Nephron progenitor cell (in vitro differentiated cells): Measurements from ENCODE around the gene ZNF569.
"Not testable (repeated sequence)": the region's sequence is repeated elsewhere in the genome, so short reads cannot be mapped to it uniquely, and the experiment has no call there.

Experiments
- DNase-seq: peaks from one replicate; pipeline ENCODE4 v3.0.0; 2021
- H3K27ac Mint-ChIP-seq: 2 replicates; pipeline ENCODE4 v1.8.0; 2021; ENCODE audit warnings: mild to moderate bottlenecking, moderate library complexity, mixed read lengths
- H3K27me3 Mint-ChIP-seq: 2 replicates; pipeline ENCODE4 v1.8.0; 2021; ENCODE audit warnings: mild to moderate bottlenecking, low read depth, mixed read lengths; ENCODE audit not compliant: poor library complexity
- H3K36me3 Mint-ChIP-seq: 2 replicates; pipeline ENCODE4 v1.8.0; 2021; ENCODE audit warnings: low read depth, mixed read lengths
- H3K4me1 Mint-ChIP-seq: 2 replicates; pipeline ENCODE4 v1.8.0; 2021; ENCODE audit warnings: mixed read lengths
- H3K4me3 Mint-ChIP-seq: 2 replicates; pipeline ENCODE4 v1.8.0; 2021; ENCODE audit warnings: mild to moderate bottlenecking, moderate library complexity, mixed read lengths
- H3K9me3 Mint-ChIP-seq: 2 replicates; pipeline ENCODE4 v1.8.0; 2021; ENCODE audit warnings: mild to moderate bottlenecking, moderate library complexity, mixed read lengths
- TF ChIP-seq, protein P1 (sequence below): fragments of 200-600 bp; sonication (generic); IDR thresholded peaks from 2 replicates; pipeline ENCODE4 v1.5.0; 2021; ENCODE audit warnings: antibody characterized with exemption

ZNF569 gene

GRCh38 chr19:37389234-37389633 lies 78.0 kb downstream of the ZNF569 start:
- TF ChIP-seq, protein P1, sequence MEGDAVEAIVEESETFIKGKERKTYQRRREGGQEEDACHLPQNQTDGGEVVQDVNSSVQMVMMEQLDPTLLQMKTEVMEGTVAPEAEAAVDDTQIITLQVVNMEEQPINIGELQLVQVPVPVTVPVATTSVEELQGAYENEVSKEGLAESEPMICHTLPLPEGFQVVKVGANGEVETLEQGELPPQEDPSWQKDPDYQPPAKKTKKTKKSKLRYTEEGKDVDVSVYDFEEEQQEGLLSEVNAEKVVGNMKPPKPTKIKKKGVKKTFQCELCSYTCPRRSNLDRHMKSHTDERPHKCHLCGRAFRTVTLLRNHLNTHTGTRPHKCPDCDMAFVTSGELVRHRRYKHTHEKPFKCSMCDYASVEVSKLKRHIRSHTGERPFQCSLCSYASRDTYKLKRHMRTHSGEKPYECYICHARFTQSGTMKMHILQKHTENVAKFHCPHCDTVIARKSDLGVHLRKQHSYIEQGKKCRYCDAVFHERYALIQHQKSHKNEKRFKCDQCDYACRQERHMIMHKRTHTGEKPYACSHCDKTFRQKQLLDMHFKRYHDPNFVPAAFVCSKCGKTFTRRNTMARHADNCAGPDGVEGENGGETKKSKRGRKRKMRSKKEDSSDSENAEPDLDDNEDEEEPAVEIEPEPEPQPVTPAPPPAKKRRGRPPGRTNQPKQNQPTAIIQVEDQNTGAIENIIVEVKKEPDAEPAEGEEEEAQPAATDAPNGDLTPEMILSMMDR: no peak
- Mint-ChIP-seq H3K36me3 (peaks cover 93% of the 10 kb centered on the region), H3K27me3 (no peaks in the 10 kb centered on the region), H3K27ac (no peak overlapping the region), H3K9me3 (peaks cover 95% of the 10 kb centered on the region), H3K4me1 (no peaks in the 10 kb centered on the region), H3K4me3 (no peak overlapping the region)
- no peak for DNase-seq

DNA sequence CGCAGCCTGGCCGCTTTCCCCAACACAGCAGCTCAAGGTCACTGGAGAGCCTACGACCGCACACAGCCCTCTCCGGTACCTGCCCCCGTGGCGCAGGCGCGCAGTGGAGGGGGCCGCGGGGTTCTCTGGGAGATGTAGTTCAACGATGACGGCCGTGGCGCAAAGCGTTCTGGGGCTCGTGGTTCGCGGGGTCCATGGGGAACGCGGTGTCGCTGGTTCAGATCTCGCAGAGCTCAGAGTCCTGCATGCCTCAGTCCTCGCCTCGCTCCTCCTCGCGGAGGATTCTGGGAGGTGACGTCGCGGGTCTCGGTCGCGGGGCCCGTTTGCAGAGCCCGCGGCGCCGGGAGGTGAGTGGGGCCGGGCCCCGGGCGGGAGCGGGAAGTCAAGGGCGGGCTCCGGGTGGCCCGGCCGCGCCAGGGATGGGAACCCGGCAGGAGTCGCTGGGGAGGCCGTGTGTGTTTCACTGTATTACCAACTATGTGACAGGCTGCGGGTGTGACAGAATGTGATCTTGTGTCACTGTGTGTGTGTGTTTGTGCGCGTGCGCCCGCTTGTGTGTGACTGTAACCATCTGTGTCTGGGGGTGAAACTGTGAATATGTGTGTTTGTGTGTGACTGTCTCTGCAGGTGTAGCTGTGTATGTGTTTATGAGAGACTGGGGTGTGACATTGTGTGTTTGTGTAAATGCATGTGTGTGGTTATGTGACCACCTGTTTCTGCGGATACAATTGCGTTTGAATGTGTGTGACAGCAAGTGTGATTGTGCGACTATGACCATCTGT lies 96.2 kb downstream of the ZNF569 start, which contains the start of gene ZNF527:
Gene ZNF527, plus strand, starts transcription at position 220 of the 782 bp plus-strand sequence. CDS start 3,100 bp downstream, outside the sequence.
- Mint-ChIP-seq H3K36me3 (peaks cover 36% of the 10 kb centered on the region), H3K27me3 (peaks cover 3% of the 10 kb centered on the region), H3K27ac (peak within 1 kb of the TSS; percentile 94), H3K4me1 (peaks cover 15% of the 10 kb centered on the region), H3K4me3 (peak within 1 kb of the TSS; percentile 94), H3K9me3 (peaks cover 41% of the 10 kb centered on the region)
- TF ChIP-seq, protein P1: no peak
- DNase-seq: peak; percentile 94

- H3K27ac Mint-ChIP-seq, DNase-seq, H3K27me3 Mint-ChIP-seq: not testable (repeated sequence)
- H3K4me3 Mint-ChIP-seq: peak overlapping the region; percentile 94
- peaks cover 43% of the 10 kb centered on the region for H3K36me3 Mint-ChIP-seq
- peaks cover 15% of the 10 kb centered on the region for H3K4me1 Mint-ChIP-seq
- peaks cover 48% of the 10 kb centered on the region for H3K9me3 Mint-ChIP-seq
Measured at GRCh38 chr19:37370386-37370879, 96.8 kb downstream of the ZNF569 start.

- peaks cover 88% of the 10 kb centered on the region for H3K9me3 Mint-ChIP-seq
- no peaks in the 10 kb centered on the region for H3K4me1 Mint-ChIP-seq
- DNase-seq: no peak
- no peak overlapping the region for H3K4me3 Mint-ChIP-seq
- peaks cover 3% of the 10 kb centered on the region for H3K27me3 Mint-ChIP-seq
- peaks cover 93% of the 10 kb centered on the region for H3K36me3 Mint-ChIP-seq
- H3K27ac Mint-ChIP-seq: no peak overlapping the region
- TF ChIP-seq, protein P1: no peak
Measured at GRCh38 chr19:37362733-37363132, 104.5 kb downstream of the ZNF569 start.

- H3K27ac Mint-ChIP-seq: no peak overlapping the region
- H3K36me3 Mint-ChIP-seq: peaks cover 98% of the 10 kb centered on the region
- no peak for DNase-seq
- peaks cover 3% of the 10 kb centered on the region for H3K27me3 Mint-ChIP-seq
- H3K9me3 Mint-ChIP-seq: peaks cover 94% of the 10 kb centered on the region
- H3K4me1 Mint-ChIP-seq: no peaks in the 10 kb centered on the region
- H3K4me3 Mint-ChIP-seq: no peak overlapping the region
- TF ChIP-seq, protein P1: no peak
Measured at GRCh38 chr19:37361994-37362393, 105.2 kb downstream of the ZNF569 start.
